GM19395 (cell line): ENCODE results near the gene SLC1A2.

Experiments used
- ATAC-seq: cut with Tn5 transposase; IDR thresholded peaks from one replicate; pipeline ENCODE4 v1.9.1; 2021; ENCODE audit warnings: mild to moderate bottlenecking, moderate library complexity; ENCODE audit not compliant: unreplicated experiment

The SLC1A2 gene

GRCh38 chr11:35204614-35205013 is 214.7 kb downstream of the SLC1A2 start:
- no peak for ATAC-seq
